GM13976 (cell line): Measurements from ENCODE around the gene MAN2A2.
A peak's percentile ranks its signal among the peaks of the same experiment; 100 is the strongest.

Experiments
- DNase-seq: peaks from one replicate; pipeline ENCODE4 v3.0.0; 2012; ENCODE audit warnings: low spot score
- CTCF ChIP-seq: IDR thresholded peaks from 2 replicates; pipeline ENCODE4 v1.5.1; 2012; ENCODE audit warnings: borderline replicate concordance, mild to moderate bottlenecking; ENCODE audit not compliant: insufficient read depth; ENCODE audit errors: extremely low read depth, missing control alignments, control extremely low read depth
- in situ Hi-C: fragments of 300-500 bp; cut with MboI; formaldehyde crosslinking; loops from one replicate; pipeline ENCODE4 v1.12.0; 2022; ENCODE audit warnings: low sequenced_read_pairs, mixed read lengths, inconsistent platforms; ENCODE audit not compliant: unreplicated experiment

MAN2A2 gene

DNA sequence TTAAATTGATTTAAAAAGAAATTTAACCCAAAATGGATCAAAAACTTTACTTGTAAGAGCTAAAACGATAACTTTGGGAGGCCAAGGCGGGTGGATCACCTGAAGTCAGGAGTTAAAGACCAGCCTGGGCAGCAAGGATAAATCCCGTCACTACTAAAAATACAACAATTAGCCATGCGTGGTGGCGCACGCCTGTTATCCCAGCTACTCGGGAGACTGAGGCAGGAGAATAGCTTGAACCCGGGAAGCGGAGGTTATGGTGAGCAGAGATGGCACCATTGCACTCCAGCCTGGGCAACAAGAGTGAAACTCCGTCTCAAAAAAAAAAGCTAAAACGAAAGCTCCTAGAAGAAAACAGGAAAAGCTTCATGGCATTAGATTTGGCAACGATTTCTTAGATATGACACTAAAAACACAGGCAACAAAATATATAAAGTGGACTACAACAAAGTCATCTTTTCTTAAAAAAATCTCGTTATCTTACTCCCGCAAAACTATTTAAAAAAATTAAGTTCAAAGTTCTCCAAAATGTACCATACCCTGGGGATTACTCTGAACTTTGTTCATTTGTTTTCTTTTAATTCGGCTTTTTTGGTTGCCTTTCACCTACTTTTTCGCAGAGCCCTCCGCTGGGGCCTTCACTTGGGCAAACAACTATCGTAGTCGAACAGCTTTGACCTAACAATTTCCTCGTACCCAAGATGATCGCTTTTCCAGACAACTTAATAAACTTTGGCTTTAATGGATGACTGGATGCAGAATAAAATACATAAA is 26.3 kb downstream of the MAN2A2 start:
- no peak for DNase-seq
- TF ChIP-seq CTCF: no peak
- in situ Hi-C loops: no loop called here

DNA sequence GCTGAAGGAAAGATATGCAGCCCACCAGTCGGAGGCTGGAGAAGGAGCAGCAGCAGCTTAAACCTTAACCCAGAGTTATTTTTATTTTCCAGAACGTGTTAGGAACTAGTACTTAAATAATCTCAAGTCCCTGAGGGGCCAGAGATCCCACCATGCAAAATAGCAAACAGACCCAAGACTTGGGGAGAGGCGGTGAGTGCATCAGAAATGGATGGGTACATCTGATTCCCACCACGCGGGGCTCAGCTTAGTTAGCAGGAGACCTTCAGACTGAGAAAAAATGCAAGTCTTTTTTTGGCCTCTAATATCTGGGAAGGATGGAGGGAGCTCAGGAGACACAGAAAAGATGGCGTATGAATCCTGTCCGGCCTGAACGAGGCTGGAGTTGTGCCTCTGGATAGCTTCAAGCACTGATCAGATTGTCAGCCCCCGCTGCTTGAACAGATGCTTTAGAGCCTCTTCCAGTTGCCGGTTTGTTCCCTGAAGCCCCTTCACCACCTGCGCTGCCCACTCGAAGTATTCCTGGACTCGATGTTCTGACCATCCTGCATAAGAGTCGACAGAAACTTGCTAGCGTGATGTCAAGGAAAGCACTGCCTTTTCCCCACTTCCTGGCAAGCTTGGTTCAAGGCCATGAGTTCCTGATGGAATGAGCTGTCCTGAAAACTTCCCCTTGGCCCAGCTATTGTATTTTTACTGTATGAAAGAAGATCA is 27.9 kb downstream of the MAN2A2 start:
- DNase-seq: no peak
- no peak for TF ChIP-seq CTCF
- in situ Hi-C loops: no loop called here

DNA sequence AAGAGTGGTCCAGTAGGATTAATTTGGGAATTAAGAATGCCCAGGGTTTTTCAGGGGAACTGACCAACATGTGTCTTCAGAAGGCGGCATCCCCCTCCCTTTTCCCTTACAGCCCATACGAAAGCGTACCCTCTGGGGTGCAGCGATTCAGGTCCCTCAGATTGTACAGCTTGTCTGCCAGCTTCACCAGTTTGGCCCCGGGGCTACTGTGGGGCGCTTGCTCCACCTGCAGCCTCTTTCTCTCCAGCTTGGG is 28.4 kb downstream of the MAN2A2 start:
- DNase-seq: no peak
- no peak for TF ChIP-seq CTCF
- in situ Hi-C loops: no loop called here

DNA sequence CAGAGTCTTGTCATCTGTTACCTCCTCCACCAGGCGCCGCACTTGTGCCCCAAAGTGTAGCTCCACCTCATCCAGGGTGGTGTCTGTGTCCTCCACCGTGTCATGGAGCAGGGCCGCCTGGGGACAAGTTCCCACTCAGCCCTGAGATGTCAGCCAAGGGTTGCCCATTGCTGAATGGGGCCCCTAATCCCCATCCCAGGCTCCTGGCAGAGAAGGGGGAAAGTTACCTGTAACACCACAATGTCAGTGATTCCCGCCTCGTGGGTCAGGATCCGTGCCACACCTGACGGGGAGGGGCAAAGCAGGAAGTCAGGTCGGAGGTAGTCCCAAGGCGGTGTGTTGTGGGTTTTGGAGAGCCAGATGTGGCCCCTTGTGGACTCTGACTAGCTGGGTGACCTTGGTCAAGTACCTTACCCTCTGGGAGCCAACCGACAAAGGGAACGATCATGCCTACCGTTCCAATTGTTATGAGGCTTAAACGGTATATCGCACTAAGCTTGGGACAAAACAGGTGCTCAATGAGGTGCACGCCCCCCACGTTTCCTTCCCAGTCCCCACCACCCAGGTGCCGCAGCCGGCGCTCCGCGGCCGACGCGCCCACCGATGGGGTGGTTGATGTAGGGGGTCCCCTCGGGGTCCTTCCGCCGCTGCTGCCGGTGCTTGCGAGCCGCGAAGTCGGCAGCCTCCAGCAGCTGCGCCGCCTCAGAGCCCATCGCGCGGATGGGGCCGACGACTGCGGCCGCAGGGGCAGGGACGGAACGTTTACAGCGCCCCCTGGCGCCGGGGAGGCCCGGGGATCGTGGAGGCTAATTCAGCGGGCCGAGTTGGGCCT is 28.9 kb downstream of the MAN2A2 start, which contains the start of gene HDDC3:
TSS of gene HDDC3 (minus strand) at position 722 of the 832 bp plus-strand sequence. CDS start at position 713, 9 bp downstream.
- in situ Hi-C loops: no loop called here
- TF ChIP-seq CTCF: peak; percentile 94
- DNase-seq: peak; percentile 90

DNA sequence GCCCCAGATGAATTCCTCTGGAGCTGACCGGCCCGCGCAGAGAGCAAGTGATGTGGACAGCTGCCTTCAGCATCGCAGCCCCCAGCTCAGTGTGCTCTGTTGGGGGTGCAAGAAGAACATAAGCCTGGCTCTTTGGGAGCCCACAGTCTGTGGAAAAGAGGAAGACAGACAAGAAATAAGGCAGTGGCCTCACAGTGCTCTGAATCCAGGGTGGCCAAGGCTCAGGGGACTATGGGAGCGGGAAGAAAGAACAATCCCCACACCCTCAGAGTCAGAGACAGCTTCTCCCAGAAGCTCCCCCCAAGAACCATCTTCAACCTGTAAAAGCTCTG is 29.5 kb downstream of the MAN2A2 start:
- no peak for TF ChIP-seq CTCF
- DNase-seq: no peak
- in situ Hi-C loops: no loop called here

DNA sequence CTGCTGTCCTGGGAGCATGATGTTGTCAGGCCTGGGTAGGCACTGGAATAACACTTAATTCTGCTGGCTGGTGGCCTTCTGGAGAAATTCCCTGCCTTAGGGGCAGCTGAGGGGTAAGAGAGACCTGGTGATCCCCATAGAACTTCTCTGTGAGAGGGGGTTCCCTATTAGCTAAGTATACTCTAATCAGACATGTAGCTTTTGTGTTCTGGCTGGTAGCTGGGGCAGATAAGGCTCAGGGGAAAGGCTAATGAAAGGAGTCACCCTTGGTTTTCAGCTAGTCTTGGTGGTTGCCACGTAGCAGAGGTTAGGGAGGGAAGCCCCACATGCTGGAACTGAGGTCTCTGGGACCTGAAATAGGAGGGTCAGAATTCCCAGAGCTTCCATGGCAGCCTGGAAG is 30.2 kb downstream of the MAN2A2 start:
- no peak for DNase-seq
- TF ChIP-seq CTCF: no peak

More for the DNA sequence above, 30.2 kb downstream of the MAN2A2 start:
- in situ Hi-C loops: no loop called here
